IMR-90 (cell line): ENCODE results near the gene CD84. TPM values are rescaled to one million over a fixed set of nuclear protein-coding genes. Genes with fewer than 3 reads are reported as not detected.

Source experiments
- ATAC-seq: fragments of 200-7000 bp; cut with Tn5 transposase; 2 replicates; pipeline ENCODE4 v1.9.1; 2020; ENCODE audit warnings: low read depth, mild to moderate bottlenecking, moderate library complexity
- BruUV-seq: library from RNA; stranded (reverse); fragments of 400-500 nt; replicated peaks from 2 replicates; lab custom pipeline; 2021; lab: Mats Ljungman, UMichigan
- CTCF ChIA-PET: fragments of 300-600 bp; formaldehyde crosslinking; extraction: SDS; loops from one replicate; lab custom pipeline; 2021; ENCODE audit warnings: antibody characterized with exemption; lab: Yijun Ruan, JAX
- POLR2A ChIA-PET: fragments of 300-600 bp; sonication (Branson Sonifier 250); formaldehyde crosslinking; loops from one replicate; lab custom pipeline; 2022; ENCODE audit warnings: antibody characterized with exemption; ENCODE audit not compliant: unreplicated experiment; lab: Charles Lee
- DNase-seq: peaks from one replicate; pipeline ENCODE4 v3.0.0; 2013
- H2AFZ ChIP-seq: replicated peaks from 2 replicates; pipeline ENCODE3; 2013; ENCODE audit warnings: low read length, mild to moderate bottlenecking; ENCODE audit not compliant: poor library complexity
- H2AK5ac ChIP-seq: 2 replicates; pipeline ENCODE4 v1.6.1; 2013; ENCODE audit warnings: low read depth, low read length, inconsistent platforms
- H2AK9ac ChIP-seq: replicated peaks from 2 replicates; pipeline ENCODE3; 2013; ENCODE audit warnings: mild to moderate bottlenecking, low read depth, low read length, moderate library complexity; ENCODE audit not compliant: poor library complexity
- H2BK120ac ChIP-seq: 2 replicates; pipeline ENCODE4 v1.6.1; 2013; ENCODE audit warnings: low read depth, low read length, inconsistent platforms
- H2BK15ac ChIP-seq: 3 replicates; pipeline ENCODE4 v1.6.1; 2013; ENCODE audit warnings: low read depth, low read length, inconsistent platforms
- H2BK20ac ChIP-seq: 2 replicates; pipeline ENCODE4 v1.6.1; 2013; ENCODE audit warnings: low read depth, mild to moderate bottlenecking, inconsistent platforms, low read length, moderate library complexity
- H2BK5ac ChIP-seq: 2 replicates; pipeline ENCODE4 v1.6.1; 2013; ENCODE audit warnings: mild to moderate bottlenecking, low read depth, low read length, inconsistent platforms; ENCODE audit not compliant: poor library complexity, severe bottlenecking
- H3K14ac ChIP-seq: replicated peaks from 2 replicates; pipeline ENCODE4 v1.6.1; 2013; ENCODE audit warnings: low read depth, low read length, inconsistent platforms
- H3K18ac ChIP-seq: 2 replicates; pipeline ENCODE4 v1.6.1; 2013; ENCODE audit warnings: low read depth, low read length, control low read depth
- H3K23ac ChIP-seq: 2 replicates; pipeline ENCODE4 v1.6.1; 2013; ENCODE audit warnings: low read depth, low read length, inconsistent platforms
- H3K27ac ChIP-seq: 2 replicates; pipeline ENCODE4 v1.5.1; 2013; ENCODE audit warnings: mild to moderate bottlenecking, control low read depth, low read length; ENCODE audit not compliant: insufficient read depth
- H3K27me3 ChIP-seq: 2 replicates; pipeline ENCODE4 v1.6.1; 2013; ENCODE audit warnings: low read length; ENCODE audit not compliant: control insufficient read depth, insufficient read depth
- H3K36me3 ChIP-seq: 2 replicates; pipeline ENCODE4 v1.6.1; 2013; ENCODE audit warnings: low read length, mixed read lengths; ENCODE audit not compliant: control insufficient read depth, insufficient read depth
- H3K4ac ChIP-seq: 2 replicates; pipeline ENCODE4 v1.6.1; 2013; ENCODE audit warnings: low read depth, low read length, inconsistent platforms
- H3K4me1 ChIP-seq: 2 replicates; pipeline ENCODE4 v1.6.1; 2013; ENCODE audit warnings: low read length, mixed read lengths; ENCODE audit not compliant: control insufficient read depth, insufficient read depth
- H3K4me2 ChIP-seq: 2 replicates; pipeline ENCODE4 v1.6.1; 2013; ENCODE audit warnings: low read depth, mild to moderate bottlenecking, control low read depth, low read length, moderate library complexity
- H3K4me3 ChIP-seq: 2 replicates; pipeline ENCODE4 v1.5.1; 2013; ENCODE audit warnings: low read depth, mild to moderate bottlenecking, control low read depth, low read length, moderate library complexity; ENCODE audit not compliant: insufficient read depth
- H3K56ac ChIP-seq: 2 replicates; pipeline ENCODE4 v1.6.1; 2013; ENCODE audit warnings: low read length, inconsistent platforms; ENCODE audit not compliant: insufficient read depth; ENCODE audit errors: extremely low read depth
- H3K79me1 ChIP-seq, 2 experiments: 2 replicates each; pipeline ENCODE4 v1.6.1; 2013; ENCODE audit warnings: low read length in 2 of 2, inconsistent platforms in 1 of 2, low read depth in 1 of 2
- H3K9ac ChIP-seq: 2 replicates; pipeline ENCODE4 v1.6.1; 2013; ENCODE audit warnings: low read depth, low read length, control low read depth
- H3K9me1 ChIP-seq: 2 replicates; pipeline ENCODE4 v1.6.1; 2013; ENCODE audit warnings: low read length, inconsistent platforms; ENCODE audit not compliant: insufficient read depth
- H3K9me3 ChIP-seq: 2 replicates; pipeline ENCODE4 v1.6.1; 2013; ENCODE audit warnings: low read length; ENCODE audit not compliant: control insufficient read depth, insufficient read depth
- H4K20me1 ChIP-seq: 2 replicates; pipeline ENCODE4 v1.6.1; 2013; ENCODE audit warnings: low read length, inconsistent platforms; ENCODE audit not compliant: insufficient read depth
- H4K5ac ChIP-seq: 2 replicates; pipeline ENCODE4 v1.6.1; 2013; ENCODE audit warnings: mild to moderate bottlenecking, low read depth, low read length, control low read depth
- H4K8ac ChIP-seq, 2 experiments: 2 replicates each; pipeline ENCODE4 v1.6.1; 2013; ENCODE audit warnings: low read depth in 2 of 2, low read length in 2 of 2, control low read depth in 1 of 2, inconsistent platforms in 1 of 2
- H4K91ac ChIP-seq: 2 replicates; pipeline ENCODE4 v1.6.1; 2013; ENCODE audit warnings: low read depth, low read length, inconsistent platforms; ENCODE audit not compliant: insufficient read depth
- CHD1 ChIP-seq: IDR thresholded peaks from 2 replicates; pipeline ENCODE4 v1.6.1; 2012; ENCODE audit warnings: low read depth, low read length, improper control_type of control experiment
- CTCF ChIP-seq: conservative IDR thresholded peaks from 2 replicates; pipeline ENCODE4 v1.5.1; 2012; ENCODE audit warnings: mild to moderate bottlenecking, low read depth, low read length, improper control_type of control experiment
- MAFK ChIP-seq: IDR thresholded peaks from 2 replicates; pipeline ENCODE4 v1.6.1; 2012; ENCODE audit warnings: low read depth, low read length, improper control_type of control experiment
- RAD21 ChIP-seq: IDR thresholded peaks from 2 replicates; pipeline ENCODE4 v1.6.1; 2012; ENCODE audit warnings: low read length, improper control_type of control experiment
- SMC3 ChIP-seq: fragments of 150-350 bp; IDR thresholded peaks from 2 replicates; pipeline ENCODE4 v1.6.1; 2016; ENCODE audit warnings: low read depth, mild to moderate bottlenecking, antibody characterized with exemption, low read length, moderate library complexity
- WGBS, 2 experiments: methylation state at CpG; one replicate each; pipeline versions ENCODE4 v1.1.5 to v1.1.7; 2013; ENCODE audit warnings: missing lambda C conversion rate in 2 of 2; ENCODE audit not compliant: insufficient read length in 1 of 2; ENCODE audit errors: extremely low coverage in 2 of 2; 5-methylcytosine and 5-hydroxymethylcytosine counted together
- dilution Hi-C: fragments of 300-500 bp; cut with HindIII; formaldehyde crosslinking; loops from one replicate; pipeline ENCODE4 v1.14.3; 2018; ENCODE audit warnings: low sequenced_read_pairs; ENCODE audit not compliant: unreplicated experiment
- in situ Hi-C: fragments of 300-500 bp; cut with MboI; formaldehyde crosslinking; loops from 3 replicates; pipeline ENCODE4 v1.14.3; 2019; ENCODE audit warnings: low sequenced_read_pairs, inconsistent platforms, mixed read lengths
- intact Hi-C: fragments of 100-400 bp; cut with micrococcal nuclease; formaldehyde crosslinking; loops from 2 replicates; pipeline ENCODE4 v1.10.0; 2022
- polyA plus RNA-seq, 3 experiments: library from polyadenylated mRNA; depleted of rRNA; stranded (reverse); fragments of >200 nt; gene quantifications; 2 replicates each; pipeline ENCODE4 v1.2.3, GENCODE V29; 2012; ENCODE audit warnings: low replicate concordance in 1 of 3
- total RNA-seq: library from RNA; depleted of rRNA; stranded (reverse); fragments of >200 nt; gene quantifications from 2 replicates; pipeline ENCODE4 v1.2.3, GENCODE V29; 2012

Gene CD84
- total and polyA plus RNA-seq, 2 of the 4 experiments (the other 2 are of a cell fraction): not detected

- no peak overlapping the region for H2BK15ac ChIP-seq
- H3K18ac ChIP-seq: no peak overlapping the region
- H3K27me3 ChIP-seq: no peaks in the 10 kb centered on the region
- no peak overlapping the region for H3K4me3 ChIP-seq
- no peak overlapping the region for H4K5ac ChIP-seq
- H2BK20ac ChIP-seq: no peak overlapping the region
- in situ Hi-C loops (no loop called here), intact Hi-C loops (no loop called here), dilution Hi-C loops (no loop called here)
- no peaks in the 10 kb centered on the region for H3K9me1 ChIP-seq
- no peak overlapping the region for H2BK120ac ChIP-seq
- CTCF ChIA-PET: no interaction called here
- no peak overlapping the region for H3K14ac ChIP-seq
- H3K56ac ChIP-seq: no peak overlapping the region
- no peak overlapping the region for H3K4ac ChIP-seq
- BruUV-seq: no TSS peak
- WGBS, 2 experiments: no CpG with 5 or more reads among the region's 3 CpGs
- no peak overlapping the region for H4K8ac ChIP-seq
- H3K9ac ChIP-seq: no peak overlapping the region
- no peak overlapping the region for H2AK5ac ChIP-seq
- no peak for TF ChIP-seq MAFK
- TF ChIP-seq CTCF: no peak
- TF ChIP-seq CHD1: no peak
- TF ChIP-seq SMC3: no peak
- no peak for TF ChIP-seq RAD21
- H3K27ac ChIP-seq: no peak overlapping the region
- no peak for ATAC-seq
- no peak overlapping the region for H2AFZ ChIP-seq
- POLR2A ChIA-PET: no interaction called here
- DNase-seq: no peak
- H2BK5ac ChIP-seq: no peak overlapping the region
- no peak overlapping the region for H2AK9ac ChIP-seq
- H3K23ac ChIP-seq: no peak overlapping the region
- no peaks in the 10 kb centered on the region for H4K20me1 ChIP-seq
- H3K4me1 ChIP-seq: no peaks in the 10 kb centered on the region
- no peak overlapping the region for H3K4me2 ChIP-seq
- H3K79me1 ChIP-seq: no peaks in the 10 kb centered on the region
- no peak overlapping the region for H4K91ac ChIP-seq
- no peaks in the 10 kb centered on the region for H3K36me3 ChIP-seq
- H3K9me3 ChIP-seq: no peaks in the 10 kb centered on the region
Observed at GRCh38 chr1:160570840-160571239, 8.5 kb downstream of the CD84 start.
